GM12878 (cell line): ENCODE data around the gene MEX3D. TPM values are rescaled to one million over a fixed set of nuclear protein-coding genes. Genes with fewer than 3 reads are reported as not detected.

Experiments
- ATAC-seq: fragments of 200-7000 bp; cut with Tn5 transposase; 3 replicates; pipeline ENCODE4 v1.9.1; 2020; ENCODE audit warnings: mild to moderate bottlenecking, moderate library complexity
- BruUV-seq: library from RNA; stranded (reverse); fragments of 400-500 nt; replicated peaks from 2 replicates; lab custom pipeline; 2021; lab: Mats Ljungman, UMichigan
- CTCF ChIA-PET: fragments of 300-600 bp; sonication (Branson Sonifier 250); formaldehyde crosslinking; extraction: SDS; loops from one replicate; lab custom pipeline; 2021; ENCODE audit warnings: inconsistent platforms; lab: Yijun Ruan, JAX
- POLR2A ChIA-PET: fragments of 350-600 bp; formaldehyde crosslinking; extraction: SDS; loops from one replicate; lab custom pipeline; 2021; ENCODE audit warnings: inconsistent platforms; lab: Charles Lee
- RAD21 ChIA-PET: fragments of 300-600 bp; sonication (Branson Sonifier 250); formaldehyde crosslinking; loops from one replicate; lab custom pipeline; 2023; ENCODE audit warnings: antibody characterized with exemption; ENCODE audit not compliant: unreplicated experiment; lab: Charles Lee
- SMC1A ChIA-PET: fragments of 300-600 bp; sonication (Branson Sonifier 250); formaldehyde crosslinking; loops from one replicate; lab custom pipeline; 2023; ENCODE audit not compliant: unreplicated experiment, uncharacterized antibody; lab: Charles Lee
- DNase-seq: peaks from one replicate; pipeline ENCODE4 v3.0.0-alpha.2; 2011; ENCODE audit warnings: low read depth, low spot score
- FAIRE-seq: peaks from 3 replicates; lab custom pipeline; 2011; peaks lifted over from hg19 to GRCh38; lab: Jason Lieb, UNC
- H2AFZ ChIP-seq: 2 replicates; pipeline ENCODE4 v1.6.0; 2011; ENCODE audit warnings: low read depth, low read length, control low read depth; ENCODE audit not compliant: control insufficient read depth
- H3K27ac ChIP-seq: 2 replicates; pipeline ENCODE4 v1.5.1; 2011; ENCODE audit warnings: control low read depth; ENCODE audit not compliant: control insufficient read depth, insufficient read depth
- H3K27me3 ChIP-seq, 2 experiments: replicated peaks in 1 of 2; 2 replicates each; pipeline versions ENCODE4 v1.6.0 to v1.6.1; 2011; ENCODE audit warnings: low read length in 1 of 2; ENCODE audit not compliant: control insufficient read depth in 2 of 2, insufficient read depth in 2 of 2
- H3K36me3 ChIP-seq, 2 experiments: 2 replicates each; pipeline ENCODE4 v1.5.1; 2011; ENCODE audit warnings: low read length in 1 of 2; ENCODE audit not compliant: control insufficient read depth in 2 of 2, insufficient read depth in 2 of 2
- H3K4me1 ChIP-seq: 2 replicates; pipeline ENCODE4 v1.6.1; 2011; ENCODE audit warnings: mild to moderate bottlenecking, low read length, moderate library complexity, mixed read lengths; ENCODE audit not compliant: control insufficient read depth, insufficient read depth
- H3K4me2 ChIP-seq: 2 replicates; pipeline ENCODE4 v1.6.0; 2011; ENCODE audit warnings: control low read depth; ENCODE audit not compliant: control insufficient read depth, insufficient read depth
- H3K4me3 ChIP-seq: fragments of 200-600 bp; sonication (generic); 2 replicates; pipeline ENCODE4 v1.5.1; 2016
- H3K79me2 ChIP-seq: 2 replicates; pipeline ENCODE4 v1.6.0; 2011; ENCODE audit warnings: low read length; ENCODE audit not compliant: control insufficient read depth, insufficient read depth
- H3K9ac ChIP-seq: 2 replicates; pipeline ENCODE4 v1.8.0; 2011; ENCODE audit warnings: low read length, control low read depth, mixed read lengths; ENCODE audit not compliant: control insufficient read depth, insufficient read depth
- H3K9me3 ChIP-seq: replicated peaks from 3 replicates; pipeline ENCODE4 v1.5.1; 2011; ENCODE audit warnings: mild to moderate bottlenecking, low read length; ENCODE audit not compliant: control insufficient read depth, insufficient read depth
- H4K20me1 ChIP-seq: 2 replicates; pipeline ENCODE4 v1.6.0; 2011; ENCODE audit not compliant: control insufficient read depth, insufficient read depth
- EZH2 ChIP-seq: IDR thresholded peaks from 2 replicates; pipeline ENCODE4 v1.6.1; 2012; ENCODE audit warnings: low read depth, mild to moderate bottlenecking, control low read depth, inconsistent platforms, low read length, borderline replicate concordance; ENCODE audit not compliant: control insufficient read depth
- GABPA ChIP-seq: IDR thresholded peaks from 2 replicates; pipeline ENCODE4 v1.6.1; 2014; ENCODE audit warnings: antibody characterized with exemption, low read depth, mild to moderate bottlenecking, inconsistent platforms
- MEF2B ChIP-seq: fragments of 450-650 bp; IDR thresholded peaks from 2 replicates; pipeline ENCODE4 v1.6.1; 2018; ENCODE audit warnings: mild to moderate bottlenecking, moderate library complexity; ENCODE audit not compliant: partially characterized antibody, poor library complexity, severe bottlenecking
- SUPT20H ChIP-seq: IDR thresholded peaks from 2 replicates; pipeline ENCODE4 v1.6.1; 2011; ENCODE audit warnings: low read depth, mild to moderate bottlenecking, low read length, moderate library complexity, borderline replicate concordance; ENCODE audit not compliant: control insufficient read depth
- TARDBP ChIP-seq: IDR thresholded peaks from 2 replicates; pipeline ENCODE4 v1.6.1; 2016; ENCODE audit warnings: borderline replicate concordance
- WGBS: methylation state at CpG from one replicate; pipeline ENCODE4 v1.1.6; 2016; ENCODE audit warnings: low lambda C conversion rate; ENCODE audit not compliant: insufficient replicate concordance, insufficient coverage; ENCODE audit errors: missing lambda C conversion rate; 5-methylcytosine and 5-hydroxymethylcytosine counted together
- in situ Hi-C: fragments of 300-500 bp; cut with MboI; formaldehyde crosslinking; loops from 9 replicates; pipeline ENCODE4 v1.14.3; 2018; ENCODE audit warnings: mixed read lengths
- intact Hi-C: fragments of 100-400 bp; cut with micrococcal nuclease; formaldehyde crosslinking; loops from one replicate; pipeline ENCODE4 v1.14.2; 2022; ENCODE audit not compliant: unreplicated experiment
- polyA plus RNA-seq, 11 experiments: library from polyadenylated mRNA; depleted of rRNA in 4 of 11; unstranded in 6 of 11; stranded (reverse) in 5 of 11; fragments of >200 nt; fragmentation: Nextera tagmentation in 4 of 11; fragmentation: Illumina TruSeq in 1 of 11; extraction: Ambion mirVana in 4 of 11; extraction: Trizol in 1 of 11; gene quantifications; 1 replicate in 1 of 11; 2 replicates in 10 of 11; pipeline versions ENCODE4 v1.2.1 to v1.2.3, GENCODE V29; 2011 to 2016; ENCODE audit warnings: inconsistent platforms in 2 of 11, missing spikeins in 2 of 11, low read depth in 1 of 11
- total RNA-seq, 4 experiments: library from RNA; depleted of rRNA in 3 of 4; stranded (reverse); fragments of >200 nt in 3 of 4; fragmentation: Illumina TruSeq in 1 of 4; extraction: Trizol in 1 of 4; gene quantifications; 2 replicates each; pipeline versions ENCODE4 v1.2.1 to v1.2.3, GENCODE V29; 2013 to 2021
- TF ChIP-seq, protein P1 (sequence below): IDR thresholded peaks from 2 replicates; pipeline ENCODE4 v1.6.1; 2011; ENCODE audit warnings: borderline replicate concordance, low read depth, mild to moderate bottlenecking, moderate library complexity, mixed read lengths, low read length; ENCODE audit not compliant: insufficient read depth; ENCODE audit errors: extremely low read length
- TF ChIP-seq, protein P2 (sequence below), 3 experiments: IDR thresholded peaks in 2 of 3; conservative IDR thresholded peaks in 1 of 3; 2 replicates each; pipeline ENCODE4 v1.5.1; 2011; ENCODE audit warnings: low read depth in 3 of 3, low read length in 3 of 3, mild to moderate bottlenecking in 3 of 3, control low read depth in 2 of 3, moderate library complexity in 2 of 3, inconsistent platforms in 1 of 3, mixed read lengths in 1 of 3; ENCODE audit not compliant: control insufficient read depth in 2 of 3, insufficient read depth in 1 of 3; ENCODE audit errors: extremely low read depth in 1 of 3

MEX3D gene
- total and polyA plus RNA-seq, 10 of the 15 experiments (the other 5 are each of a cell fraction or from before 2014, with no cell fraction given): 0.18 to 6.8 (median 0.81) TPM

DNA sequence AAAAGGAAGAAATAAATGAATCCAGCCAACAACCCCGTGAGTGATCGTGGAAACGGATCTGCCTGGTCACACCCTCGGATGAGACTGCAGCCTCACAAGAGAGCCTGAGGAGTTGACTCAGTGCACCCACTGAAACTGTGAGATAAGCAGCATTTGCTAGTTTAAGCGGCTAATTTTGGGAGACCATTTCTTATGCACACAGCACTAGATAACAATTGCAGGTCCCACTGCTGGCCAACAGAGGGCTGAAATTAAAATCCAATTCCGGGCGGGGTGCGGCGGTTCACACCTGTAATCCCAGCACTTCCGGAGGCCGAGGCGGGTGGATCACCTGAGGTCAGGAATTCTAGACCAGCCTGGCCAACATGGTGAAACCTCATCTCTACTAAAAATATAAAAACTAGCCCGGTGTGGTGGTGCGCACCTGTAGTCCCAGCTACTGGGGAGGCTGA, 33.5 kb upstream of the MEX3D start:
- DNase-seq (no peak), ATAC-seq (no peak)
- peaks cover 31% of the 10 kb centered on the region for H3K79me2 ChIP-seq

More for the DNA sequence above, 33.5 kb upstream of the MEX3D start:
- 89% methylated on average over 14 of the region's 14 CpGs for WGBS
- H2AFZ ChIP-seq: no peak overlapping the region
- H3K9ac ChIP-seq: no peak overlapping the region
- SMC1A ChIA-PET: interaction anchor here (1.2 kb wide), 1 partner anchor 8 kb away, joined by 5 read pairs; no protein-coding TSS in a partner anchor
- CTCF ChIA-PET: no interaction called here
- H3K27ac ChIP-seq: no peak overlapping the region
- FAIRE-seq: no peak
- BruUV-seq: no TSS peak
- no peaks in the 10 kb centered on the region for H4K20me1 ChIP-seq
- H3K36me3 ChIP-seq: peaks cover 6 to 18% of the 10 kb centered on the region in 2 experiments; a peak in 3 of 4 replicates
- H3K4me1 ChIP-seq: peaks cover 9% of the 10 kb centered on the region
- POLR2A ChIA-PET: interaction anchor here (0.6 to 1.3 kb wide), 2 partner anchors 9 to 229 kb away, joined by 3 to 4 read pairs; partner anchors contain the start of gene MBD3
- H3K27me3 ChIP-seq: no peaks in the 10 kb centered on the region
- intact Hi-C loops: no loop called here
- TF ChIP-seq, protein P1, sequence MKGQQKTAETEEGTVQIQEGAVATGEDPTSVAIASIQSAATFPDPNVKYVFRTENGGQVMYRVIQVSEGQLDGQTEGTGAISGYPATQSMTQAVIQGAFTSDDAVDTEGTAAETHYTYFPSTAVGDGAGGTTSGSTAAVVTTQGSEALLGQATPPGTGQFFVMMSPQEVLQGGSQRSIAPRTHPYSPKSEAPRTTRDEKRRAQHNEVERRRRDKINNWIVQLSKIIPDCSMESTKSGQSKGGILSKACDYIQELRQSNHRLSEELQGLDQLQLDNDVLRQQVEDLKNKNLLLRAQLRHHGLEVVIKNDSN: no peak
- no peak for TF ChIP-seq GABPA
- TF ChIP-seq TARDBP: no peak
- TF ChIP-seq, protein P2, sequence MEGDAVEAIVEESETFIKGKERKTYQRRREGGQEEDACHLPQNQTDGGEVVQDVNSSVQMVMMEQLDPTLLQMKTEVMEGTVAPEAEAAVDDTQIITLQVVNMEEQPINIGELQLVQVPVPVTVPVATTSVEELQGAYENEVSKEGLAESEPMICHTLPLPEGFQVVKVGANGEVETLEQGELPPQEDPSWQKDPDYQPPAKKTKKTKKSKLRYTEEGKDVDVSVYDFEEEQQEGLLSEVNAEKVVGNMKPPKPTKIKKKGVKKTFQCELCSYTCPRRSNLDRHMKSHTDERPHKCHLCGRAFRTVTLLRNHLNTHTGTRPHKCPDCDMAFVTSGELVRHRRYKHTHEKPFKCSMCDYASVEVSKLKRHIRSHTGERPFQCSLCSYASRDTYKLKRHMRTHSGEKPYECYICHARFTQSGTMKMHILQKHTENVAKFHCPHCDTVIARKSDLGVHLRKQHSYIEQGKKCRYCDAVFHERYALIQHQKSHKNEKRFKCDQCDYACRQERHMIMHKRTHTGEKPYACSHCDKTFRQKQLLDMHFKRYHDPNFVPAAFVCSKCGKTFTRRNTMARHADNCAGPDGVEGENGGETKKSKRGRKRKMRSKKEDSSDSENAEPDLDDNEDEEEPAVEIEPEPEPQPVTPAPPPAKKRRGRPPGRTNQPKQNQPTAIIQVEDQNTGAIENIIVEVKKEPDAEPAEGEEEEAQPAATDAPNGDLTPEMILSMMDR (IDR thresholded peaks at IDR 0.05 in 2 of 3, conservative IDR thresholded peaks at IDR 0.05 in 1 of 3; ENCODE audit: control insufficient read depth in 2 of 3, extremely low read depth in 1 of 3, insufficient read depth in 1 of 3, low read depth in 3 of 3, low read length in 3 of 3): 0 out of 6 replicates have a peak, but pooled peaks of 2 of the 3 experiments have one; percentile 9
- no peak for TF ChIP-seq SUPT20H
- no peak for TF ChIP-seq EZH2
- TF ChIP-seq MEF2B: no peak
- H3K4me3 ChIP-seq: no peak overlapping the region
- RAD21 ChIA-PET: no interaction called here
- H3K4me2 ChIP-seq: no peak overlapping the region
- in situ Hi-C loops: no loop called here
- H3K9me3 ChIP-seq: no peaks in the 10 kb centered on the region
